ENCODE results near the gene RGL2. TPM values are rescaled to one million over a fixed set of nuclear protein-coding genes. Genes with fewer than 3 reads are reported as not detected.

Gene RGL2
- 28.7 and 49.2 TPM in 2 replicates for total RNA-seq

GRCh38 chr6:33298773-33299236, at the start of gene RGL2:
Gene RGL2, minus strand, starts transcription at chr6:33298942. Its CDS starts 332 bp downstream, at chr6:33298610.

GRCh38 chr6:33317669-33318425, 19.1 kb upstream of the RGL2 start, which contains the start of gene ZBTB22:
Gene ZBTB22, minus strand, starts transcription at chr6:33317744. Its CDS starts 828 bp downstream, at chr6:33316916.

GRCh38 chr6:33313709-33314514, 15.2 kb upstream of the RGL2 start, which contains the start of gene TAPBP:
Gene TAPBP, minus strand, starts transcription at chr6:33314078. Its CDS starts 37 bp downstream, at chr6:33314041.

GRCh38 chr6:33288921-33289783, 9.6 kb downstream of the RGL2 start, which contains the start of the genes PFDN6 and WDR46:
Gene PFDN6, plus strand, starts transcription at chr6:33289601. Its CDS starts 256 bp downstream, at chr6:33289857.
Gene WDR46, minus strand, starts transcription at chr6:33289239. Its CDS starts 69 bp downstream, at chr6:33289170.

GRCh38 chr6:33276864-33277662, 21.7 kb downstream of the RGL2 start, which contains the start of gene B3GALT4:
Gene B3GALT4, plus strand, starts transcription at chr6:33277123. Its CDS starts 297 bp downstream, at chr6:33277420.

GRCh38 chr6:33271468-33272274, 27.1 kb downstream of the RGL2 start, which contains the start of the genes RPS18 and VPS52:
Gene RPS18, plus strand, starts transcription at chr6:33272075. Its CDS starts 45 bp downstream, at chr6:33272120.
Gene VPS52, minus strand, starts transcription at chr6:33271876. Its CDS starts 201 bp downstream, at chr6:33271675.

Other genes with a start within 250 kb of the RGL2 start
- 0.23 and 0.34 TPM in 2 replicates for gene HLA-DPA1, start 225.3 kb downstream of the RGL2 start, total RNA-seq
- gene HLA-DPB1, start 223.0 kb downstream of the RGL2 start, total RNA-seq, result 0.70 and 2.8 TPM in 2 replicates
- gene COL11A2, start 106.5 kb downstream of the RGL2 start, total RNA-seq, result 0.08 TPM in 1 of 2 replicates, not detected in the other
- 13.4 and 15.6 TPM in 2 replicates for gene RXRB, start 98.3 kb downstream of the RGL2 start, total RNA-seq
- 77.1 and 112 TPM in 2 replicates for gene SLC39A7, start 98.1 kb downstream of the RGL2 start, total RNA-seq
- 27.4 and 46.2 TPM in 2 replicates for gene HSD17B8, start 94.3 kb downstream of the RGL2 start, total RNA-seq
- 13.2 and 16.2 TPM in 2 replicates for gene RING1, start 90.4 kb downstream of the RGL2 start, total RNA-seq
- 26.3 and 40.4 TPM in 2 replicates for gene VPS52, start 27.1 kb downstream of the RGL2 start, total RNA-seq
- gene RPS18, start 26.9 kb downstream of the RGL2 start, total RNA-seq, result 4,695 and 5,841 TPM in 2 replicates
- 2.2 and 4.5 TPM in 2 replicates for gene B3GALT4, start 21.8 kb downstream of the RGL2 start, total RNA-seq
- 38.0 and 78.1 TPM in 2 replicates for gene WDR46, start 9.7 kb downstream of the RGL2 start, total RNA-seq
- gene PFDN6, start 9.3 kb downstream of the RGL2 start, total RNA-seq, result 51.1 and 83.6 TPM in 2 replicates
- 69.7 and 136 TPM in 2 replicates for gene TAPBP, start 15.1 kb upstream of the RGL2 start, total RNA-seq
- gene ZBTB22, start 18.8 kb upstream of the RGL2 start, total RNA-seq, result 10.5 and 21.6 TPM in 2 replicates
- gene DAXX, start 24.0 kb upstream of the RGL2 start, total RNA-seq, result 53.9 and 55.3 TPM in 2 replicates
- 14.0 and 50.8 TPM in 2 replicates for gene KIFC1, start 92.9 kb upstream of the RGL2 start, total RNA-seq
- gene PHF1, start 112.1 kb upstream of the RGL2 start, total RNA-seq, result 20.3 and 27.3 TPM in 2 replicates
- gene CUTA, start 119.2 kb upstream of the RGL2 start, total RNA-seq, result 201 and 221 TPM in 2 replicates
- 0.72 and 2.8 TPM in 2 replicates for gene SYNGAP1, start 121.1 kb upstream of the RGL2 start, total RNA-seq
- gene ZBTB9, start 155.6 kb upstream of the RGL2 start, total RNA-seq, result 4.4 and 6.5 TPM in 2 replicates